Measurements from ENCODE around the gene ZNF135.

Gene ZNF135

DNA sequence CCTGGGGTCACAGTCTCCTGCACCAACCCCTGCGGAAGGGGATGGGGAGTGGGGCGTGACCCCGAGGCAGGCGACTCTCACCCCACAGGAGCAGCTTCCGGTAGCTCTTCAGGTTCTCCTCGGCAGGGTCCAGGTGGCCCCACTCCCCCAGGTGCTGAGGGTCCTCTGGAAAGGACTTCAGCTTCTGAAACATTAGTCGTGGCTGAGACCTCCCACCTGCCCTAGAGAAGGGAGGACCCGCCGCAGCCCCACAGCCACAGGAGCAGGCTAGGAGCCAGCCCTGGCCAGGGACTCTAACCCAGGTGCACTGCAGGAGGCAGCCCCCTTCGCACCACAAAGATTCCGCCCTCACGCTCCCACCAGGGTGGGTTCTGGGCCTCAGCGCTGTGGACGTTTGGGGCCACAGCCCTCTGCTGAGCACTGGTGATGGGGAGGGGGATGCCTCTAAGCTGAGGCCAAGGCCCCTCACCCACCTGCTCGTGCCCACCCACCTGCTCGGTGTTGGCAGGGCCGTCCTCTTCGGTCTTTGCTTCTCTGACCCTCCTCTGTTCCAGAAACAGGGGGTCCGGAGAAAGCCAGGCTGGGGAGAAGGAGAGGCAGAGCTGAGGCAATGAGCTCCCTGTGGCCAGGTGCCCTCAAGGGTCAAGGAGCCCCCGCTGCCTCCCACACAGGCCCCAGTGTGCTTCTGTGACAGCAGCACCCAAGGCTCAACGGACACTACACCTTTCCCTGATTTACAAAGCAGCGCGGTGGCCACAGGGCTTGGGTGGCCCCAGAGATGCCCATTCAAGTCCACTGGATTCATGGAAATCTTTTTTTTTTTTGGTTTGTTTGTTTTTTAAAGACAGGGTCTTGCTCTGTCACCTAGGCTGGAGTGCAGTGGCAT lies 28.0 kb downstream of the ZNF135 start:
- TF ChIP-seq, protein P1, sequence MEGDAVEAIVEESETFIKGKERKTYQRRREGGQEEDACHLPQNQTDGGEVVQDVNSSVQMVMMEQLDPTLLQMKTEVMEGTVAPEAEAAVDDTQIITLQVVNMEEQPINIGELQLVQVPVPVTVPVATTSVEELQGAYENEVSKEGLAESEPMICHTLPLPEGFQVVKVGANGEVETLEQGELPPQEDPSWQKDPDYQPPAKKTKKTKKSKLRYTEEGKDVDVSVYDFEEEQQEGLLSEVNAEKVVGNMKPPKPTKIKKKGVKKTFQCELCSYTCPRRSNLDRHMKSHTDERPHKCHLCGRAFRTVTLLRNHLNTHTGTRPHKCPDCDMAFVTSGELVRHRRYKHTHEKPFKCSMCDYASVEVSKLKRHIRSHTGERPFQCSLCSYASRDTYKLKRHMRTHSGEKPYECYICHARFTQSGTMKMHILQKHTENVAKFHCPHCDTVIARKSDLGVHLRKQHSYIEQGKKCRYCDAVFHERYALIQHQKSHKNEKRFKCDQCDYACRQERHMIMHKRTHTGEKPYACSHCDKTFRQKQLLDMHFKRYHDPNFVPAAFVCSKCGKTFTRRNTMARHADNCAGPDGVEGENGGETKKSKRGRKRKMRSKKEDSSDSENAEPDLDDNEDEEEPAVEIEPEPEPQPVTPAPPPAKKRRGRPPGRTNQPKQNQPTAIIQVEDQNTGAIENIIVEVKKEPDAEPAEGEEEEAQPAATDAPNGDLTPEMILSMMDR (conservative IDR thresholded peaks at IDR 0.05): no peak
- H3K27ac ChIP-seq: no peak overlapping the region

DNA sequence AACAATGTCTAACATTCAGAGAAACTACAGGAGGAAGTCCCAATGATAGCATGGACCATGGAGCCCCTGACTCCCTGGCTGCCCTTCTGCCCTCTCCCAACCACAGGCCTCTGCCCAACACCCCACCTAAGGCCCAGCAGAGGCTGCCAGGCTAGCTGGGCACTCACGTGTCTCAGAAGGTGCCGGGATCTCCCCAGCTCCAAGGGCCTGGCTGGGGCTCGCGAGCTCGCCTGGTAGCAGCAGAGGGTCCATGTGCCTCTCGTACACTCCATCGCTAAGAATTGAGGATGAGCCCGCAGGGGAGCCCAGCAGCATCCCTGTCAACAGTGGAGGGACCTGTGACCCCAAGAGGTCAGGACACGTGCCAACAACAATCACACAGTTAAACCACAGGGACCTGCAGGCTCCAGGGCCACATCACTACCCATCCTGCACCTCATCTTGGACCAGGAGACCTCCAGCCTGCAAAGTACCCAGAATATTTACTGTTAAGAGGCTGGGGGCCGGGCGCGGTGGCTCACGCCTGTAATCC lies 29.5 kb downstream of the ZNF135 start:
- TF ChIP-seq, protein P1 (conservative IDR thresholded peaks at IDR 0.05): no peak
- no peak overlapping the region for H3K27ac ChIP-seq

DNA sequence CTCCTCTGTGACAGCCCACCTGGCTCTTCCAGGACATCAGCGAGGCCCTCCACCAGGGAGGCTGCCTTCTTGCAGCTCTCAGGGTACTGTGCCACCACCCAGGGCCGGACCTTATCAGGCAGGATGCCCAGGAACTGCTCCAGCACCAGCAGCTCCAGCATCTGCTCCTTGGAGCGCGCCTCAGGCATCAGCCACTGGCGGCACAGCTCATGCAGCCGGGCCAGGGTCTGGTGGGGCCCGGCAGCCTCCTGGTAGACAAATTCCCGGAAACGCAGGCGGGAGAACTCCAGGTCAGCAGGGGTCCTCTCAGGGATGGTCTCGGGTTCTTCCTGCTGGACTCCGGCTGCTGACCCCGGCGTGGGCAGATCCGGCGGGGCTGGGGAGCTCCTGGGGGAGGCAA lies 30.8 kb downstream of the ZNF135 start:
- no peak overlapping the region for H3K27ac ChIP-seq
- TF ChIP-seq, protein P1 (conservative IDR thresholded peaks at IDR 0.05): no peak

DNA sequence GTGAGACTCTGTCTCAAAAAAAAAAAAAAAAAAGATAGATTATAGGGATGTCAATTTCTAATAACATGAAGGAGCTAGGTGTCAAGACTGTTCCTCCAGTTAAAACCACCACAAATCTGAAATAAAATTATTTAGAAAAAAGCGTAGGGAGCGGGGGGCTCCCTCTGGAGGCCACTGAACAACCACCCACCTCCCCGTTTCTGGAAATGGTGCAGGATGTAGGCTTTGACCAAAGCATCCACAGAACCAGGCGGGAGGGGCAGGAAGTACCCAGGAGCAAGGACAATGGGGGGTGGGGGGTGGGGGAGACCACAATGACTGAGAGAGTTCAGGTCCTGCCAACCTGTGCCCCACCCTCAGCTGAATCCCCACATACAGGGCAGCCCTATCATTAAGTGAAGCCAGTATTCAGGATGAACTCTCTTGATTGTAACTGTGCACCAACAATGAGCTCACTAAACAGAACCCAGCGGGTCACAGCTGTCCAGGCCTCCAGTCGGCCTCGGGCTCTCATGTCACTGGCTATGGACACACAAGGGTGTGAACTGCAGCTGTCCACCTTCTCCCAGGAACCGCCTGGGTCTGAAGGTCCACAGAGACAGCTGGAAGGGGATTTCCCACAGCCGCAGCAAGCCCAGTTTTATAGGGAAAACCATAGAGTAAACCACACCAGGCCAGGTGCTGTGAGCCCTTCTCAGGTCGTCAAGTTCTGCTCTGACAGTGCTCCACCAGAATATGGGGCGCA lies 32.3 kb downstream of the ZNF135 start:
- TF ChIP-seq, protein P1 (conservative IDR thresholded peaks at IDR 0.05): no peak

DNA sequence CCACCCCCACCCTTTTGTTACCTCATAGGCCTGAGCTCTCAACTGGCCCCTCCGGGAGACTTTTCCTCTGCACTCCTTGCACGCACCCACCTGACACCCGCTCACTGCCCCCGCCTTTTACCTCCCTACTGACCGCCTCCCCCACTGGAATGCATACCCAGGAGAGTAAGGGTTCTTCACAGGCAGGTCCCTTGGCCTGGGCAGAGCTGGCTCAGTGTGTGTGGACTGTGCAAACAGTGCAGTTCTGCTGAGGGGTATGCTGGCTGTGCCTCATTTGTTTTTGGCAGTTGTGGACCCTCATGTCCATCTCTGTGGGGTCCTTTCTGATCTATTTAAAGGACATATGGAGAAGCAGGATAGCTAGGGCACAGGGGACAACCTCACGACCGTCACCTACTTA lies 34.0 kb downstream of the ZNF135 start:
- H3K27ac ChIP-seq: no peak overlapping the region

More for the DNA sequence above, 32.3 kb downstream of the ZNF135 start:
- no peak overlapping the region for H3K27ac ChIP-seq

DNA sequence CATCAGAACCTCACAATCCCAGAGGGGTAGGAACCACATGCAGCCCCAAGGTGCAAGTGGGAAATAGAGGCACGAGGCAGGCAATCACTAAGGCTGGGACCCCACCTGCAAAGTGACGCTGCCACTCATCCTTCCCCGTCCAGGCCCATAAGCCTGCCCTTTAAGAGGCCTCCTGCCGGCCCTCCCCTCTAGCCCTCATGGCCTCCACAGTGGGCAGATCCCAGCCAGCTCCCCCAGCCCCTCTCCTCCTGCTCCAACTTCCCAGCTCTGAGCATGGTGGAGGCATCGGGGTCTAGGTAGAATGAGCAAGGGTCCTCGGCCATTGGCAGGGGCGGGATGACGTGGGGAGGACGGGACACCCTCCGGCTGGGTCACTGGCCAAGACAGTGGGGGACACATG lies 36.2 kb downstream of the ZNF135 start:
- no peak overlapping the region for H3K27ac ChIP-seq
- TF ChIP-seq, protein P1 (conservative IDR thresholded peaks at IDR 0.05): no peak

More for the DNA sequence above, 34.0 kb downstream of the ZNF135 start:
- TF ChIP-seq, protein P1 (conservative IDR thresholded peaks at IDR 0.05): no peak

DNA sequence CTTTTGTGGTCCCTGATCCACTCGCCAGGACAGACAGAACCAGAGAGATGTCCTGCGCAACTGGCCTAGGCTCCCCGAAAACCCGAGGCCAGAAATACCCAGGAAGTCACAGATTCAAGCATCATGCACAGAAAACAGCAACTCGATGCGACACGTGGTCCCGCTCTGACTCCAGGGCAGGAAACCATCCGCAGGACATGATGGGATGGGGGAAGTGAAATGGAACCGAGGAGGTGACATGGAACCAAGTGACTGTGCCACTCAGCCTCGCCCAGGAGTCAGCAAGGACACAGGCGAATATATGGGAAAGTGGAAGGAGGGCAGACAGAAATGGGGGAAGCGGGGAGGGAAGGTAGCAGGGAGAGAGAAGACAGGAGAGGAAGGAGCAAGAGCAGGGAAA lies 37.8 kb downstream of the ZNF135 start:
- TF ChIP-seq, protein P1 (conservative IDR thresholded peaks at IDR 0.05): no peak

More for the DNA sequence above, 37.8 kb downstream of the ZNF135 start:
- no peak overlapping the region; the same call in 1 of the 2 replicates for H3K27ac ChIP-seq
